Superior temporal gyrus (tissue), 1 donor: Measurements from ENCODE around the gene HLA-DPB1.
"Not testable (repeated sequence)": the region's sequence is repeated elsewhere in the genome, so short reads cannot be mapped to it uniquely, and the experiment has no call there.

ENCODE experiments used
- DNase-seq: peaks from one replicate; pipeline ENCODE4 v3.0.0-alpha.2; 2016; ENCODE audit errors: extremely low spot score

The HLA-DPB1 gene

GRCh38 chr6:33075568-33076405, at the start of gene HLA-DPB1:
Gene HLA-DPB1, plus strand, starts transcription at chr6:33075990. Its CDS starts 52 bp downstream, at chr6:33076042.
- DNase-seq: peak; percentile 70

GRCh38 chr6:33028220-33028849, 47.5 kb upstream of the HLA-DPB1 start:
- DNase-seq: no peak

GRCh38 chr6:33029328-33030184, 46.2 kb upstream of the HLA-DPB1 start:
- DNase-seq: peak; percentile 33

GRCh38 chr6:33030245-33030644, 45.5 kb upstream of the HLA-DPB1 start:
- DNase-seq: no peak

- DNase-seq: no peak
Measured at GRCh38 chr6:33034554-33034953, 41.2 kb upstream of the HLA-DPB1 start.

- no peak for DNase-seq
Measured at GRCh38 chr6:33036535-33036934, 39.3 kb upstream of the HLA-DPB1 start.

GRCh38 chr6:33040157-33040556, 35.6 kb upstream of the HLA-DPB1 start:
- no peak for DNase-seq

GRCh38 chr6:33049323-33050013, 26.3 kb upstream of the HLA-DPB1 start:
- DNase-seq: no peak

- no peak for DNase-seq
Measured at GRCh38 chr6:33050014-33050810, 25.6 kb upstream of the HLA-DPB1 start.

GRCh38 chr6:33052627-33053026, 23.2 kb upstream of the HLA-DPB1 start:
- DNase-seq: no peak

GRCh38 chr6:33053230-33053629, 22.6 kb upstream of the HLA-DPB1 start:
- DNase-seq: no peak

- DNase-seq: peak; percentile 60
Measured at GRCh38 chr6:33057222-33058150, 18.3 kb upstream of the HLA-DPB1 start.

- no peak for DNase-seq
Measured at GRCh38 chr6:33061987-33062386, 13.8 kb upstream of the HLA-DPB1 start.

- not testable (repeated sequence) for DNase-seq
Measured at GRCh38 chr6:33063435-33063834, 12.4 kb upstream of the HLA-DPB1 start.

- DNase-seq: no peak
Measured at GRCh38 chr6:33064723-33065122, 11.1 kb upstream of the HLA-DPB1 start.

GRCh38 chr6:33065312-33065711, 10.5 kb upstream of the HLA-DPB1 start:
- no peak for DNase-seq

GRCh38 chr6:33066917-33067521, 8.8 kb upstream of the HLA-DPB1 start:
- DNase-seq: no peak

GRCh38 chr6:33069021-33069738, 6.6 kb upstream of the HLA-DPB1 start:
- no peak for DNase-seq

- DNase-seq: no peak
Measured at GRCh38 chr6:33070909-33071308, 4.9 kb upstream of the HLA-DPB1 start.
